ENCODE data around the gene SPOCK2. TPM values are rescaled to one million over a fixed set of nuclear protein-coding genes. Genes with fewer than 3 reads are reported as not detected.

The SPOCK2 gene
- total and polyA plus RNA-seq, 2 of the 13 experiments (the other 11 are each of a cell fraction or from before 2014, with no cell fraction given) = 8.6 to 30.6 TPM

GRCh38 chr10:72097448-72098300 is 9.3 kb upstream of the SPOCK2 start (continued):
- TF ChIP-seq ZNF687 (CRISPR knock-in tag; IDR thresholded peaks at IDR 0.05) = no peak
- no peak for TF ChIP-seq ZSCAN31 (CRISPR knock-in tag; IDR thresholded peaks at IDR 0.05; ENCODE audit: low read depth)
- TF ChIP-seq ZZZ3 (CRISPR knock-in tag; IDR thresholded peaks at IDR 0.05; ENCODE audit: borderline replicate concordance) = no peak
- TF ChIP-seq UBTF (CRISPR knock-in tag; IDR thresholded peaks at IDR 0.05) = no peak
- peak; percentile 82 for TF ChIP-seq CREB1 (IDR thresholded peaks at IDR 0.05)
- peak; percentile 84 for TF ChIP-seq CREB1 (CRISPR knock-in tag; IDR thresholded peaks at IDR 0.05)
- no peak for TF ChIP-seq AGO1 (IDR thresholded peaks at IDR 0.05; ENCODE audit: low read depth, low read length, poor library complexity, severe bottlenecking)
- no peak for TF ChIP-seq ZFP36 (IDR thresholded peaks at IDR 0.05; ENCODE audit: borderline replicate concordance, low read depth, low read length, partially characterized antibody)
- TF ChIP-seq ZBTB4 (CRISPR knock-in tag; IDR thresholded peaks at IDR 0.05; ENCODE audit: borderline replicate concordance) = no peak
- TF ChIP-seq HDAC2 (CRISPR knock-in tag; IDR thresholded peaks at IDR 0.05) = peak; percentile 64
- no peak for TF ChIP-seq JARID2 (CRISPR knock-in tag; IDR thresholded peaks at IDR 0.05; ENCODE audit: insufficient replicate concordance)
- TF ChIP-seq ZNF260 (CRISPR knock-in tag; IDR thresholded peaks at IDR 0.05; ENCODE audit: borderline replicate concordance, low read depth) = no peak
- no peak for TF ChIP-seq ZNF205 (CRISPR knock-in tag; IDR thresholded peaks at IDR 0.05)
- TF ChIP-seq TFAP4 (IDR thresholded peaks at IDR 0.05; ENCODE audit: borderline replicate concordance, low read depth) = 0 out of 2 replicates have a peak, but pooled peaks have one; percentile 46
- TF ChIP-seq NR2F1 (CRISPR knock-in tag; IDR thresholded peaks at IDR 0.05) = no peak
- no peak for TF ChIP-seq ZNF160 (CRISPR knock-in tag; IDR thresholded peaks at IDR 0.05)
- 0 out of 2 replicates have a peak, but pooled peaks have one; percentile 23 for TF ChIP-seq ZBTB20 (CRISPR knock-in tag; IDR thresholded peaks at IDR 0.05; ENCODE audit: borderline replicate concordance, low read depth)
- TF ChIP-seq KLF6 (CRISPR knock-in tag; IDR thresholded peaks at IDR 0.05) = no peak

Measured in HepG2 (cell line).